ENCODE results near the gene HERPUD2.
A peak's percentile ranks its signal among the peaks of the same experiment; 100 is the strongest.

HERPUD2 gene

GRCh38 chr7:35725280-35725680 is 30.3 kb upstream of the HERPUD2 start:
- no peak for TF ChIP-seq CTCF (IDR thresholded peaks at IDR 0.05; ENCODE audit: unreplicated experiment in 3 of 3)
- H3K4me3 Mint-ChIP-seq, result no peak overlapping the region

GRCh38 chr7:35723011-35723410 is 28.1 kb upstream of the HERPUD2 start:
- H3K4me1 Mint-ChIP-seq, result peaks cover 29% of the 10 kb centered on the region
- TF ChIP-seq CTCF (IDR thresholded peaks at IDR 0.05; ENCODE audit: unreplicated experiment in 3 of 3), result no peak
- H3K36me3 Mint-ChIP-seq (ENCODE audit: low read depth), result no peaks in the 10 kb centered on the region

More at GRCh38 chr7:35725280-35725680, 30.3 kb upstream of the HERPUD2 start:
- Mint-ChIP-seq H3K9me3 (no peaks in the 10 kb centered on the region), H3K27me3 (ENCODE audit: low read depth) (no peaks in the 10 kb centered on the region), H3K36me3 (ENCODE audit: low read depth) (no peaks in the 10 kb centered on the region), H3K4me1 (peaks cover 22% of the 10 kb centered on the region), H3K27ac (no peak overlapping the region)

GRCh38 chr7:35722054-35722849 is 27.3 kb upstream of the HERPUD2 start:
- Mint-ChIP-seq H3K27ac (peak overlapping the region; percentile 24 to 40 (median 28)), H3K9me3 (no peaks in the 10 kb centered on the region), H3K27me3 (ENCODE audit: low read depth) (no peaks in the 10 kb centered on the region), H3K36me3 (ENCODE audit: low read depth) (no peaks in the 10 kb centered on the region), H3K4me3 (no peak overlapping the region), H3K4me1 (peaks cover 28% of the 10 kb centered on the region)
- no peak for TF ChIP-seq CTCF (IDR thresholded peaks at IDR 0.05; ENCODE audit: unreplicated experiment in 3 of 3)

More at GRCh38 chr7:35723011-35723410, 28.1 kb upstream of the HERPUD2 start:
- H3K27ac Mint-ChIP-seq, result no peak overlapping the region
- no peaks in the 10 kb centered on the region for H3K27me3 Mint-ChIP-seq (ENCODE audit: low read depth)
- no peaks in the 10 kb centered on the region for H3K9me3 Mint-ChIP-seq
- H3K4me3 Mint-ChIP-seq, result no peak overlapping the region

- H3K27me3 Mint-ChIP-seq (ENCODE audit: low read depth), result no peaks in the 10 kb centered on the region
- H3K27ac Mint-ChIP-seq, result peak overlapping the region in 1 of 3 experiments; percentile 28
- TF ChIP-seq CTCF (IDR thresholded peaks at IDR 0.05; ENCODE audit: unreplicated experiment in 3 of 3), result no peak
- H3K4me1 Mint-ChIP-seq, result peaks cover 37% of the 10 kb centered on the region
- H3K9me3 Mint-ChIP-seq, result no peaks in the 10 kb centered on the region
- H3K4me3 Mint-ChIP-seq, result no peak overlapping the region
- H3K36me3 Mint-ChIP-seq (ENCODE audit: low read depth), result no peaks in the 10 kb centered on the region
Observed at GRCh38 chr7:35721288-35721687, 26.4 kb upstream of the HERPUD2 start.

GRCh38 chr7:35720849-35721248 is 25.9 kb upstream of the HERPUD2 start:
- H3K4me1 Mint-ChIP-seq, result peaks cover 41% of the 10 kb centered on the region

More at GRCh38 chr7:35720849-35721248, 25.9 kb upstream of the HERPUD2 start:
- H3K36me3 Mint-ChIP-seq (ENCODE audit: low read depth), result no peaks in the 10 kb centered on the region
- H3K9me3 Mint-ChIP-seq, result no peaks in the 10 kb centered on the region
- no peak overlapping the region for H3K4me3 Mint-ChIP-seq
- H3K27ac Mint-ChIP-seq, result no peak overlapping the region
- no peak for TF ChIP-seq CTCF (IDR thresholded peaks at IDR 0.05; ENCODE audit: unreplicated experiment in 3 of 3)
- no peaks in the 10 kb centered on the region for H3K27me3 Mint-ChIP-seq (ENCODE audit: low read depth)

Data from nephron (organoid).